ENCODE data around the gene STAT6.

The STAT6 gene

DNA sequence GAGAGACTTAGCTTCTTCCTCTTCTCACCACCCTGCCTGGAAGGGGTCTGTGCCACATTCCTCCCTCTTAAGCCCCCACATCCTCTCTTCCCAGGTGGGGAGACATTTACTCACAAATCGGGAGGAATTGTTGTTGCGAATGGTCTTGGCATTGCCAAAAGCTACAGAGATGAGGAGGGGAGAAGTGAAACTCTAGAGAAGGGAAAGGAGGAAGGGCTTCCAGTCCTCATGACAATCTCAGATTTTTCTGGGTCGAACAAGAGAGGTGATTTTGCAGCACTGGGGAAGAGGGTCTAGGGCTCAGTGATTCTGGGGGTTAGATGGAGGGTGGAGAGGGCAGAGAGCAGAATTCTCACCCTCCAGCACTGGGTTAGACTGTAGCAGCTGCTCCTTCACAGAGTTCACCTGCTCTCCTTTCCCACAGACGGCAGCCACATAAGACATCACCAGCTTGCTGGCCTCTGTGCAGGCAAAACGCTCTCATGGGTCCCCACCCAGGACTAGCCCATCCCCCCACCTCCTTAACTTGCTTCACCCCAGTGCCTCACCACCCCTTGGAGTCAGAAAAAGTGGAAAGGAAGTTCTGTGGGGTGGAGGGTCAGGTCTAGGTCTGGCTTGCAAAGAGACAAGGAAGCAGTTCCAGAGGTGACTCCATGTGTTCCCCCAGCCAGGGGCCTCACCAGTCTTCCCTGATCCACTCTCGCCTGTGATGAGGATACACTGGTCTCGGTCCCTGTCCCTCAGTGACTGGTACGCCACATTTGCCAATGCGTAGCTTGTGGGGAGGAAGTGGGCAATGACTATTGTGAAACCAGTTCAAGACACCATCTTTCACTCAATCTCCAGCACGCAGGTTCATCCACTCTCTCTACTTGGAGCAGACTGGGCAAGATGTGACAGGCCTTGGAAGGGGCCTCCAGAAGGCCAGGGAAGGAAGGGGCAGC, 63.9 kb downstream of the STAT6 start:
- TF ChIP-seq, protein P1, sequence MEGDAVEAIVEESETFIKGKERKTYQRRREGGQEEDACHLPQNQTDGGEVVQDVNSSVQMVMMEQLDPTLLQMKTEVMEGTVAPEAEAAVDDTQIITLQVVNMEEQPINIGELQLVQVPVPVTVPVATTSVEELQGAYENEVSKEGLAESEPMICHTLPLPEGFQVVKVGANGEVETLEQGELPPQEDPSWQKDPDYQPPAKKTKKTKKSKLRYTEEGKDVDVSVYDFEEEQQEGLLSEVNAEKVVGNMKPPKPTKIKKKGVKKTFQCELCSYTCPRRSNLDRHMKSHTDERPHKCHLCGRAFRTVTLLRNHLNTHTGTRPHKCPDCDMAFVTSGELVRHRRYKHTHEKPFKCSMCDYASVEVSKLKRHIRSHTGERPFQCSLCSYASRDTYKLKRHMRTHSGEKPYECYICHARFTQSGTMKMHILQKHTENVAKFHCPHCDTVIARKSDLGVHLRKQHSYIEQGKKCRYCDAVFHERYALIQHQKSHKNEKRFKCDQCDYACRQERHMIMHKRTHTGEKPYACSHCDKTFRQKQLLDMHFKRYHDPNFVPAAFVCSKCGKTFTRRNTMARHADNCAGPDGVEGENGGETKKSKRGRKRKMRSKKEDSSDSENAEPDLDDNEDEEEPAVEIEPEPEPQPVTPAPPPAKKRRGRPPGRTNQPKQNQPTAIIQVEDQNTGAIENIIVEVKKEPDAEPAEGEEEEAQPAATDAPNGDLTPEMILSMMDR (conservative IDR thresholded peaks at IDR 0.05; ENCODE audit: control insufficient read depth, insufficient read depth, low read depth, low read length) = no peak
- no peak for DNase-seq (ENCODE audit: low read depth)
- no peak overlapping the region for H3K4me3 ChIP-seq (ENCODE audit: control insufficient read depth, low read depth, low read length)

DNA sequence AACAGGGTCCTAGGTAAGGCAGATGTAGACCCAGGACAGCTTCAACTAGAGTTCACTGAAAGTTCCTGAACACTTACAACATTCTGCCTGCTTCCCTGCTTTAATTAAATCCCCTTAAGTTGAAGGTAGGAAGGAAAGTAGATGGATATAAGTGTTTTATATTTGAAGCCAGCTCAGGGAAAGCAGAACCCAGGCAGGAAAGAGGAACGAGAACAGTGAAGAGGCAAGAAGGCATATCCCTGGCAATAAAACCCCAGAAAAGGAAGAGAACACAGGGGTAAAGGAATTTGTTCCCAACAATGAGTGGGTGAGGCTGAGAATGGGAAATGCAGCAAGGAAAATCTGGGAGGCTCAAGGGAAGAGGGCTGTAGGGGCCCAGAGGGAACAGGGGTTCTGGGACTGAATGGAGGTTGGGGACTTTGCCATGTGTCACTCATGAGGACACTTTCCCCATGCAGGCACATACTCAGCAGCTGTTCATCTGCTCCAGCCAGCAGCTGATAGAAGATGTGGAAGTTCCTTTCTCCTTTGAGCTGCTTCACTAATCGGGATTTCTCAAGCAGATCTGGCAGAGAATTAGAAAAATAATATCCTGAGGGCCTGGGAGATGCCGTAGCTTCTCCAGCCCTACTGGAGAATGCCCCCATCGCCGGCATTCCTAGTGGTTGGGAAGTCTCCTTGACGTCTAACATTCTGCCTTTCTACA, 64.9 kb downstream of the STAT6 start:
- DNase-seq (ENCODE audit: low read depth) = no peak
- TF ChIP-seq, protein P1 (conservative IDR thresholded peaks at IDR 0.05; ENCODE audit: control insufficient read depth, insufficient read depth, low read depth, low read length) = no peak
- no peak overlapping the region for H3K4me3 ChIP-seq (ENCODE audit: control insufficient read depth, low read depth, low read length)
